Loucy (cell line): ENCODE data around the gene DHRSX.

ENCODE experiments used
- H2AFZ ChIP-seq: fragments of 200-600 bp; sonication (generic); 2 replicates; pipeline ENCODE4 v1.6.0; 2016; ENCODE audit warnings: antibody characterized with exemption, mild to moderate bottlenecking, low read length, moderate library complexity
- H3F3A ChIP-seq: fragments of 200-600 bp; 2 replicates; pipeline ENCODE4 v1.6.0; 2016; ENCODE audit warnings: antibody characterized with exemption, low read depth, mild to moderate bottlenecking
- H3K27me3 ChIP-seq: fragments of 200-600 bp; sonication (generic); 2 replicates; pipeline ENCODE4 v1.6.1; 2014; ENCODE audit warnings: low read length, mild to moderate bottlenecking; ENCODE audit not compliant: insufficient read depth, poor library complexity, severe bottlenecking
- H3K36me3 ChIP-seq: fragments of 200-600 bp; sonication (generic); 2 replicates; pipeline ENCODE4 v1.6.1; 2016; ENCODE audit warnings: low read length; ENCODE audit not compliant: insufficient read depth
- H3K4me1 ChIP-seq: fragments of 200-600 bp; sonication (generic); 2 replicates; pipeline ENCODE4 v1.5.1; 2014; ENCODE audit warnings: low read length, mild to moderate bottlenecking; ENCODE audit not compliant: insufficient read depth, poor library complexity, severe bottlenecking
- H3K4me2 ChIP-seq: fragments of 200-600 bp; sonication (generic); 2 replicates; pipeline ENCODE4 v1.6.0; 2014; ENCODE audit warnings: antibody characterized with exemption, low read length, low read depth, mild to moderate bottlenecking; ENCODE audit not compliant: poor library complexity, severe bottlenecking
- H3K4me3 ChIP-seq: fragments of 200-600 bp; sonication (generic); 2 replicates; pipeline ENCODE4 v1.5.1; 2014; ENCODE audit warnings: low read length, mild to moderate bottlenecking, mixed read lengths; ENCODE audit not compliant: poor library complexity, severe bottlenecking
- H3K79me2 ChIP-seq: fragments of 200-600 bp; sonication (generic); 2 replicates; pipeline ENCODE4 v1.6.1; 2014; ENCODE audit warnings: low read length; ENCODE audit not compliant: insufficient read depth
- H3K9ac ChIP-seq: fragments of 200-600 bp; sonication (generic); 2 replicates; pipeline ENCODE4 v1.6.0; 2014; ENCODE audit warnings: mild to moderate bottlenecking, low read depth, low read length, moderate library complexity; ENCODE audit not compliant: poor library complexity, severe bottlenecking
- H3K9me2 ChIP-seq: fragments of 200-600 bp; sonication (generic); replicated peaks from 2 replicates; pipeline ENCODE4 v1.6.1; 2016; ENCODE audit warnings: low read depth, low read length, mixed read lengths
- H3K9me3 ChIP-seq: fragments of 200-600 bp; sonication (generic); 2 replicates; pipeline ENCODE4 v1.6.1; 2014; ENCODE audit warnings: mild to moderate bottlenecking, antibody characterized with exemption, low read length, low read depth; ENCODE audit not compliant: insufficient read depth
- H4K20me1 ChIP-seq: fragments of 200-600 bp; sonication (generic); 2 replicates; pipeline ENCODE4 v1.6.0; 2014; ENCODE audit warnings: antibody characterized with exemption, low read length, mild to moderate bottlenecking; ENCODE audit not compliant: insufficient read depth, poor library complexity, severe bottlenecking
- CTCF ChIP-seq: fragments of 200-600 bp; sonication (generic); conservative IDR thresholded peaks from 2 replicates; pipeline ENCODE4 v1.5.1; 2014; ENCODE audit warnings: mild to moderate bottlenecking, antibody characterized with exemption, low read length
- EZH2phosphoT487 ChIP-seq: fragments of 200-600 bp; IDR thresholded peaks from 2 replicates; pipeline ENCODE4 v1.6.1; 2018; ENCODE audit warnings: antibody characterized with exemption, mild to moderate bottlenecking, moderate library complexity, borderline replicate concordance

The DHRSX gene

DNA sequence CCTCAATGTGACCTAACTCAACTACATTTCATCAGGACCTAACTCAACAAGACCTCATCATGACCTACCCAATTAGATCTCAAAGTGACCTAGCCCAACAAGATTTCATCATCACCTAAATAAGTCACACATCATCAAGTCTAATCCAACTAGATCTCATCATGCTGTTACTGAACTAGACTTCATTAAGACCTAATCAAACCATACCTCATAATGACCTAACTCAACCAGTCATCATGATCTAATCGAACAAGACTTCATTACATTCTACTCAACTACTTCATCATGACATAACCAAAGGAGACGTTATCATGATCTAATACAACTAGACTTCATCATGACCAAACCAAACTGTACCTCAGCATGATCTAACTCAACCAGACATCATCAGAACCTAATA, 82.8 kb downstream of the DHRSX start:
- Histone ChIP-seq H3F3A (no peaks in the 10 kb centered on the region), H3K36me3 (no peaks in the 10 kb centered on the region), H3K4me3 (no peak overlapping the region), H3K79me2 (no peaks in the 10 kb centered on the region), H4K20me1 (no peaks in the 10 kb centered on the region), H3K9ac (no peak overlapping the region), H2AFZ (no peak overlapping the region), H3K9me2 (no peaks in the 10 kb centered on the region), H3K4me1 (no peaks in the 10 kb centered on the region), H3K4me2 (no peak overlapping the region), H3K27me3 (no peaks in the 10 kb centered on the region), H3K9me3 (no peaks in the 10 kb centered on the region)
- TF ChIP-seq EZH2phosphoT487 = no peak
- TF ChIP-seq CTCF = no peak

DNA sequence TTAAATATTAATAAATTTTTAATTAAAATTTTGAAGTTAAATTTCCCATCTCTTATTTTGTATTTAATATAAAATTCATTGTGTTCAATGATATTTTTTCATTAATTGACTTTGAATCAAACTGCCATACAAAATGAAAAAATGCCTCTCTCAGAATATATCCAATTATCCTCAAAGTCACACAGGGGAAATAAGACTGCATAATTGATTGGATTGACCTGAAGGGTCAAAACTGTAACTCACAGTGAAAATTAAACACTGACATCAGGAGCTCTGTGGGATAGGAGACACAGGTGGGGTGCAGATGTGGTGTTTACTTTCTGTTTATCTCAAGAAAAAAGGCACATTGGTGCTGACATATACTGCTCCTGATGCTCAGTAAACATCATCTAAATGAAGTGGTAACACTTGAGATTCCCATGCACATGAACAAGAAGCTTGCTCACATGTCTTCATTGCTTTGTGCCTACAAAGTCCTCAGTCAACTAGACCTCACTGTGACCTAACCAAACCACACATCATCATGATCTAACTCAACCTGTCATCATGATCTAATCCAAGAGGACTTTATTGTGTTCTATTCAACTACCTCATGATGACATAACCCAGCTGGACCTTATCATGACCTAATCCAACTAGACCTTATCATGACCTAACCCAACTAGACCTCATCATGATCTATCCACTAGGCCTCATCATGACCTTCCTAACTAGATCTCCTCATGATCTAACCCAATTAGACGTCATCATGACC, 83.7 kb downstream of the DHRSX start:
- H3K4me1 ChIP-seq = no peaks in the 10 kb centered on the region
- no peaks in the 10 kb centered on the region for H3K36me3 ChIP-seq
- no peak overlapping the region for H2AFZ ChIP-seq
- H3K9me3 ChIP-seq = no peaks in the 10 kb centered on the region
- H3K4me3 ChIP-seq = no peak overlapping the region
- H4K20me1 ChIP-seq = no peaks in the 10 kb centered on the region
- no peaks in the 10 kb centered on the region for H3K9me2 ChIP-seq
- no peak overlapping the region for H3K9ac ChIP-seq
- H3K27me3 ChIP-seq = no peaks in the 10 kb centered on the region
- TF ChIP-seq EZH2phosphoT487 (no peak), CTCF (no peak)
- no peaks in the 10 kb centered on the region for H3F3A ChIP-seq
- H3K79me2 ChIP-seq = no peaks in the 10 kb centered on the region
- no peak overlapping the region for H3K4me2 ChIP-seq

GRCh38 chrX:2414384-2414783, 86.4 kb downstream of the DHRSX start:
- Histone ChIP-seq H3K79me2 (no peaks in the 10 kb centered on the region), H4K20me1 (no peaks in the 10 kb centered on the region)
- TF ChIP-seq CTCF (no peak), EZH2phosphoT487 (no peak)

More at GRCh38 chrX:2414384-2414783, 86.4 kb downstream of the DHRSX start:
- Histone ChIP-seq H3F3A (no peaks in the 10 kb centered on the region), H3K27me3 (no peaks in the 10 kb centered on the region), H3K9me2 (no peaks in the 10 kb centered on the region), H3K4me2 (no peak overlapping the region), H3K4me3 (no peak overlapping the region), H2AFZ (no peak overlapping the region), H3K4me1 (no peaks in the 10 kb centered on the region), H3K36me3 (no peaks in the 10 kb centered on the region), H3K9ac (no peak overlapping the region), H3K9me3 (no peaks in the 10 kb centered on the region)
